KMS-11 (cell line): ENCODE results near the gene GRK5.
"Not testable (repeated sequence)": the region's sequence is repeated elsewhere in the genome, so short reads cannot be mapped to it uniquely, and the experiment has no call there.

ENCODE experiments used
- H2AFZ ChIP-seq: fragments of 200-600 bp; sonication (generic); 2 replicates; pipeline ENCODE4 v1.6.1; 2016; ENCODE audit warnings: antibody characterized with exemption, mixed run types, low read depth
- H3K27ac ChIP-seq: fragments of 200-600 bp; sonication (generic); 2 replicates; pipeline ENCODE4 v1.6.1; 2016; ENCODE audit warnings: mild to moderate bottlenecking, mixed run types
- H3K27me3 ChIP-seq: fragments of 200-600 bp; sonication (generic); 2 replicates; pipeline ENCODE4 v1.6.1; 2017; ENCODE audit warnings: mild to moderate bottlenecking, low read depth, mixed run types, moderate library complexity; ENCODE audit not compliant: insufficient read depth
- H3K36me3 ChIP-seq: fragments of 200-600 bp; sonication (generic); 2 replicates; pipeline ENCODE4 v1.6.1; 2017; ENCODE audit warnings: mild to moderate bottlenecking, mixed run types; ENCODE audit not compliant: insufficient read depth
- H3K4me1 ChIP-seq: fragments of 200-600 bp; sonication (generic); 2 replicates; pipeline ENCODE4 v1.6.1; 2016; ENCODE audit warnings: mild to moderate bottlenecking, low read depth, mixed run types; ENCODE audit not compliant: poor library complexity, severe bottlenecking
- H3K4me2 ChIP-seq: fragments of 200-600 bp; sonication (generic); 2 replicates; pipeline ENCODE4 v1.7.0; 2016; ENCODE audit warnings: mild to moderate bottlenecking, mixed run types
- H3K4me3 ChIP-seq: fragments of 200-600 bp; sonication (generic); IDR thresholded peaks from 2 replicates; pipeline ENCODE4 v1.6.1; 2017; ENCODE audit warnings: low read depth, low read length, mixed read lengths; ENCODE audit not compliant: insufficient read depth
- H3K79me2 ChIP-seq: fragments of 200-600 bp; sonication (generic); 2 replicates; pipeline ENCODE4 v1.6.1; 2016; ENCODE audit warnings: low read depth, mixed run types; ENCODE audit not compliant: insufficient read depth
- H3K9ac ChIP-seq: fragments of 200-600 bp; sonication (generic); 2 replicates; pipeline ENCODE4 v1.6.1; 2016; ENCODE audit warnings: mild to moderate bottlenecking, mixed run types
- H4K20me1 ChIP-seq: fragments of 200-600 bp; sonication (generic); 2 replicates; pipeline ENCODE4 v1.6.1; 2016; ENCODE audit warnings: mild to moderate bottlenecking, mixed run types; ENCODE audit not compliant: insufficient read depth
- CTCF ChIP-seq: fragments of 200-600 bp; sonication (generic); conservative IDR thresholded peaks from 2 replicates; pipeline ENCODE4 v1.6.1; 2017; ENCODE audit warnings: low read depth, mild to moderate bottlenecking, antibody characterized with exemption, low read length, moderate library complexity, mixed read lengths

The GRK5 gene

GRCh38 chr10:119269737-119270136 lies 62.4 kb downstream of the GRK5 start:
- Histone ChIP-seq H3K36me3 (no peaks in the 10 kb centered on the region), H2AFZ (no peak overlapping the region), H3K4me1 (no peaks in the 10 kb centered on the region), H3K79me2 (no peaks in the 10 kb centered on the region), H3K27me3 (no peaks in the 10 kb centered on the region), H3K27ac (no peak overlapping the region), H3K4me2 (no peak overlapping the region), H3K9ac (no peak overlapping the region), H4K20me1 (no peaks in the 10 kb centered on the region), H3K4me3 (no peak overlapping the region)
- no peak for TF ChIP-seq CTCF

- Histone ChIP-seq H3K4me1 (no peaks in the 10 kb centered on the region), H3K27me3 (no peaks in the 10 kb centered on the region), H4K20me1 (no peaks in the 10 kb centered on the region), H3K9ac (no peak overlapping the region), H3K27ac (no peak overlapping the region), H3K79me2 (no peaks in the 10 kb centered on the region), H3K4me3 (no peak overlapping the region), H3K36me3 (no peaks in the 10 kb centered on the region), H3K4me2 (no peak overlapping the region), H2AFZ (no peak overlapping the region)
- no peak for TF ChIP-seq CTCF
Observed at GRCh38 chr10:119270762-119271366, 63.5 kb downstream of the GRK5 start.

GRCh38 chr10:119272338-119272734 lies 65.0 kb downstream of the GRK5 start:
- not testable (repeated sequence) for H3K9ac ChIP-seq, H3K4me1 ChIP-seq, H3K4me3 ChIP-seq, H3K36me3 ChIP-seq, H3K79me2 ChIP-seq, H3K27me3 ChIP-seq, H2AFZ ChIP-seq, H3K27ac ChIP-seq, H4K20me1 ChIP-seq, H3K4me2 ChIP-seq

GRCh38 chr10:119272736-119273135 lies 65.4 kb downstream of the GRK5 start:
- H3K4me3 ChIP-seq: no peak overlapping the region
- no peak for TF ChIP-seq CTCF
- no peak overlapping the region for H2AFZ ChIP-seq
- H3K27me3 ChIP-seq: no peaks in the 10 kb centered on the region
- H4K20me1 ChIP-seq: no peaks in the 10 kb centered on the region
- no peak overlapping the region for H3K9ac ChIP-seq
- no peak overlapping the region for H3K27ac ChIP-seq
- no peaks in the 10 kb centered on the region for H3K79me2 ChIP-seq
- H3K4me2 ChIP-seq: no peak overlapping the region
- H3K4me1 ChIP-seq: no peaks in the 10 kb centered on the region
- H3K36me3 ChIP-seq: no peaks in the 10 kb centered on the region

GRCh38 chr10:119273413-119273812 lies 66.0 kb downstream of the GRK5 start:
- H3K4me1 ChIP-seq: no peaks in the 10 kb centered on the region
- TF ChIP-seq CTCF: no peak
- H3K4me2 ChIP-seq: no peak overlapping the region
- H4K20me1 ChIP-seq: no peaks in the 10 kb centered on the region
- no peaks in the 10 kb centered on the region for H3K36me3 ChIP-seq
- no peak overlapping the region for H2AFZ ChIP-seq
- no peak overlapping the region for H3K4me3 ChIP-seq
- H3K79me2 ChIP-seq: no peaks in the 10 kb centered on the region
- no peaks in the 10 kb centered on the region for H3K27me3 ChIP-seq
- no peak overlapping the region for H3K9ac ChIP-seq
- no peak overlapping the region for H3K27ac ChIP-seq
